Adrenal gland (tissue), 5 donors: ENCODE data around the gene MED1.

Experiments
- POLR2A ChIP-seq, 2 donors: fragments of 450-650 bp; IDR thresholded peaks; one replicate each; pipeline ENCODE4 v1.6.1; 2017; ENCODE audit warnings: antibody characterized with exemption in 2 of 2, mild to moderate bottlenecking in 2 of 2, moderate library complexity in 1 of 2
- TF ChIP-seq, protein P1 (sequence below), 6 experiments: fragments of 450-650 bp in 4 of 6; fragments of 200-600 bp in 2 of 6; sonication (generic) in 1 of 6; IDR thresholded peaks; 1 replicate in 5 of 6; 2 replicates in 1 of 6; pipeline versions ENCODE4 v1.5.1 to v1.8.0; 2016 to 2021; ENCODE audit warnings: antibody characterized with exemption in 6 of 6, mild to moderate bottlenecking in 2 of 6, moderate library complexity in 1 of 6
- donor health status: DM: no; HTN: no; CAD: no.

DNA sequence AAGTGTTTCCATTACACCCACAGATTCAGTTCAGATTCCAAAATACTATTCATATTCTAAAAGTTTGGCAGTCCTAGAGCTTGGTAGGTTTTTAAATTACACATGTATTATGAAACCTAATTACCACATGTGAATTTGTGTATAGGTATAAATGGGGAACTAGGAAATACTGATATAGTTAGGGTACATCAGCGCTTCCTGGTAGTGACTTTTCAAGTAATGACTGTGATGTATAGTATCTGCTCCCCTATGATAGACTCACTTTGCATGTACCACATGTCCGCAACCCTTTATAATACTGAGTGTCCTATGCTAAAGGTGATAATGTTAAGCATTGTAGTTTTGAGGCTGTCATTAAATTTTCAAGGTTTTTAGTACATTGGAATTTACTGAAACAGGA, 33.1 kb upstream of the MED1 start:
- TF ChIP-seq, protein P1, sequence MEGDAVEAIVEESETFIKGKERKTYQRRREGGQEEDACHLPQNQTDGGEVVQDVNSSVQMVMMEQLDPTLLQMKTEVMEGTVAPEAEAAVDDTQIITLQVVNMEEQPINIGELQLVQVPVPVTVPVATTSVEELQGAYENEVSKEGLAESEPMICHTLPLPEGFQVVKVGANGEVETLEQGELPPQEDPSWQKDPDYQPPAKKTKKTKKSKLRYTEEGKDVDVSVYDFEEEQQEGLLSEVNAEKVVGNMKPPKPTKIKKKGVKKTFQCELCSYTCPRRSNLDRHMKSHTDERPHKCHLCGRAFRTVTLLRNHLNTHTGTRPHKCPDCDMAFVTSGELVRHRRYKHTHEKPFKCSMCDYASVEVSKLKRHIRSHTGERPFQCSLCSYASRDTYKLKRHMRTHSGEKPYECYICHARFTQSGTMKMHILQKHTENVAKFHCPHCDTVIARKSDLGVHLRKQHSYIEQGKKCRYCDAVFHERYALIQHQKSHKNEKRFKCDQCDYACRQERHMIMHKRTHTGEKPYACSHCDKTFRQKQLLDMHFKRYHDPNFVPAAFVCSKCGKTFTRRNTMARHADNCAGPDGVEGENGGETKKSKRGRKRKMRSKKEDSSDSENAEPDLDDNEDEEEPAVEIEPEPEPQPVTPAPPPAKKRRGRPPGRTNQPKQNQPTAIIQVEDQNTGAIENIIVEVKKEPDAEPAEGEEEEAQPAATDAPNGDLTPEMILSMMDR (IDR thresholded peaks at IDR 0.05), result no peak
- no peak for TF ChIP-seq POLR2A (IDR thresholded peaks at IDR 0.05)
